NB4 (cell line): ENCODE data around the gene CD74.

Source experiments
- DNase-seq: peaks from one replicate; pipeline ENCODE4 v3.0.0; 2010; ENCODE audit warnings: low read depth
- H3K4me3 ChIP-seq: one replicate; pipeline ENCODE4 v1.5.1; 2011; ENCODE audit warnings: mild to moderate bottlenecking, low read depth, low read length, moderate library complexity
- MYC ChIP-seq: IDR thresholded peaks from 2 replicates; pipeline ENCODE4 v1.6.1; 2011; ENCODE audit warnings: low read depth, low read length
- POLR2A ChIP-seq: IDR thresholded peaks from 2 replicates; pipeline ENCODE4 v1.6.1; 2011; ENCODE audit warnings: mild to moderate bottlenecking; ENCODE audit not compliant: insufficient read length; ENCODE audit errors: extremely low read depth
- TF ChIP-seq, protein P1 (sequence below): IDR thresholded peaks from one replicate; pipeline ENCODE4 v1.5.1; 2012; ENCODE audit warnings: low read depth, low read length
- TF ChIP-seq, protein P2 (sequence below): IDR thresholded peaks from 2 replicates; pipeline ENCODE4 v1.6.1; 2011; ENCODE audit warnings: low read depth, low read length

The CD74 gene

DNA sequence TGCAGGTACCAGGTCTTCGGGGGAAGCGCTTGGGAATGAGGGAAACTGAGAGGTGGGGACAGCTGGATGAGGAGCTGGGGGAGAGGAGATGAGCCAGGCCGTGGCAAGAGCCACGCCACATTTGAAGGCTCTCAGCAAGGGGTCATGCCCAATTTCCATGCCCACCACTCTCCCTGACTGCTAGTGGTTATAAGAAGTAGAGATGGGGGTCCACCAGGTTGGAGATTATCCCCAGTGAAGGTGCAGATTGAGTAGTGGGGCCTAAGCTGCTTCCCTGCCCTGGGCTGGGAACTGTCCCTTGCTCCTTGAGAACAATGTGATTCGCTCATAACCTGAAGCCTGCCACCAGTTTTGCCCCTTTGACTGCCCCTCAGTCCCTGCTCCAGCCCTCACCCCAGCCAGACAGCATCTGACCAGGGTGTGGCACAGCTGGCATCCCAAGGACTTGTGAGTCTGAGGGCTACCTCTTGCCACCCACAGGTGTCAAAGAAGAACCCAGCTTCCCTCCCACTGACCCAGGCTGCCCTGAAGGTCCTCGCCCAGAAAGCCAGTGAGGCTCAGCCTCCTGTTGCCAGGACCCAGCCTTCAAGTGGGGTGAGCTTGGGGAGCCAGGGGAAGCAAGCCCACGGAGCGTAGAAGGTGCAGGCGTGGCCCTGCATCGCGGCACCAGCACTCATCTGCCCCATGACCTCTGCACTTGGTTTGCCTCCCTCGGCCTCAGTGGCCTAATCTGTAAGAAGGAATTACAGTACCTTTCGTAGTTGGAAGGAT lies 21.5 kb downstream of the CD74 start:
- no peak overlapping the region for H3K4me3 ChIP-seq
- TF ChIP-seq, protein P1, sequence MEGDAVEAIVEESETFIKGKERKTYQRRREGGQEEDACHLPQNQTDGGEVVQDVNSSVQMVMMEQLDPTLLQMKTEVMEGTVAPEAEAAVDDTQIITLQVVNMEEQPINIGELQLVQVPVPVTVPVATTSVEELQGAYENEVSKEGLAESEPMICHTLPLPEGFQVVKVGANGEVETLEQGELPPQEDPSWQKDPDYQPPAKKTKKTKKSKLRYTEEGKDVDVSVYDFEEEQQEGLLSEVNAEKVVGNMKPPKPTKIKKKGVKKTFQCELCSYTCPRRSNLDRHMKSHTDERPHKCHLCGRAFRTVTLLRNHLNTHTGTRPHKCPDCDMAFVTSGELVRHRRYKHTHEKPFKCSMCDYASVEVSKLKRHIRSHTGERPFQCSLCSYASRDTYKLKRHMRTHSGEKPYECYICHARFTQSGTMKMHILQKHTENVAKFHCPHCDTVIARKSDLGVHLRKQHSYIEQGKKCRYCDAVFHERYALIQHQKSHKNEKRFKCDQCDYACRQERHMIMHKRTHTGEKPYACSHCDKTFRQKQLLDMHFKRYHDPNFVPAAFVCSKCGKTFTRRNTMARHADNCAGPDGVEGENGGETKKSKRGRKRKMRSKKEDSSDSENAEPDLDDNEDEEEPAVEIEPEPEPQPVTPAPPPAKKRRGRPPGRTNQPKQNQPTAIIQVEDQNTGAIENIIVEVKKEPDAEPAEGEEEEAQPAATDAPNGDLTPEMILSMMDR, result no peak
- TF ChIP-seq MYC, result no peak
- TF ChIP-seq, protein P2, sequence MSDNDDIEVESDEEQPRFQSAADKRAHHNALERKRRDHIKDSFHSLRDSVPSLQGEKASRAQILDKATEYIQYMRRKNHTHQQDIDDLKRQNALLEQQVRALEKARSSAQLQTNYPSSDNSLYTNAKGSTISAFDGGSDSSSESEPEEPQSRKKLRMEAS, result no peak
- TF ChIP-seq POLR2A, result no peak
- DNase-seq, result no peak

DNA sequence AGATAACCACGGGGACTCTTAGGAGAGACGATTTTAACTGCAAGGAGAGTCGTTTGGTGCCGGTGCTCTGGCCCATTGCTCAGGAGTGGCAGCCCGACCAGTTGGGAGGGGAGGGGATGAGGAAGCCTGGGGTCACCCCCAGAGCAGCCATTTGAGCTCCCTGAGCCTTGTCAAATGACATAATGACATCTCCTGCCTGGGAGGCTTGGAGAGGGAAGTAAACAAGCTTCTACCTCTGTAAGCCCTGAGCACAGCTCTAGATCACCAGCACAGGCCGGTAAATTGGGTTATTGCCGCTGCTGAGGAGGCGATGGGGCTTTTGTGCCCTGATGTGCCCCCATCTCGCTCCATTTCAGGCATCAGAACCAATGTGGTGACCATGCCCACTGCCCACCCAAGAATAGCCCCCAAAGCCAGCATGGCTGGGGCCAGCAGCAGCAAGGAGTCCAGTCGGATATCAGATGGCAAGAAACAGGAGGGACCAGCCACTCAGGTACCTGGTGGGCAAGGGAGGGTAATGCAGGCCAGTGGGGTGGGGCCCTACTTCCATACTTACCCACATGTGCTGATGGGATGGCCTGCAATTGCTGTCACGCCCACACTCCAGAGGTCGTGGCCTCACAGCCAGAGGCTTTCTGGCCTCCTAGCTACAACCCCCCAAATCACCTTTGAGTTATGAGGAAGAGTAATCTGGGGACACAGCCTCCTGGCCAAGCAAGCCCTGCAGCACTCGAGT lies 23.0 kb downstream of the CD74 start:
- DNase-seq, result no peak
- H3K4me3 ChIP-seq, result no peak overlapping the region
- TF ChIP-seq MYC (no peak), POLR2A (no peak)
- TF ChIP-seq, protein P1, result no peak
- TF ChIP-seq, protein P2, result no peak

DNA sequence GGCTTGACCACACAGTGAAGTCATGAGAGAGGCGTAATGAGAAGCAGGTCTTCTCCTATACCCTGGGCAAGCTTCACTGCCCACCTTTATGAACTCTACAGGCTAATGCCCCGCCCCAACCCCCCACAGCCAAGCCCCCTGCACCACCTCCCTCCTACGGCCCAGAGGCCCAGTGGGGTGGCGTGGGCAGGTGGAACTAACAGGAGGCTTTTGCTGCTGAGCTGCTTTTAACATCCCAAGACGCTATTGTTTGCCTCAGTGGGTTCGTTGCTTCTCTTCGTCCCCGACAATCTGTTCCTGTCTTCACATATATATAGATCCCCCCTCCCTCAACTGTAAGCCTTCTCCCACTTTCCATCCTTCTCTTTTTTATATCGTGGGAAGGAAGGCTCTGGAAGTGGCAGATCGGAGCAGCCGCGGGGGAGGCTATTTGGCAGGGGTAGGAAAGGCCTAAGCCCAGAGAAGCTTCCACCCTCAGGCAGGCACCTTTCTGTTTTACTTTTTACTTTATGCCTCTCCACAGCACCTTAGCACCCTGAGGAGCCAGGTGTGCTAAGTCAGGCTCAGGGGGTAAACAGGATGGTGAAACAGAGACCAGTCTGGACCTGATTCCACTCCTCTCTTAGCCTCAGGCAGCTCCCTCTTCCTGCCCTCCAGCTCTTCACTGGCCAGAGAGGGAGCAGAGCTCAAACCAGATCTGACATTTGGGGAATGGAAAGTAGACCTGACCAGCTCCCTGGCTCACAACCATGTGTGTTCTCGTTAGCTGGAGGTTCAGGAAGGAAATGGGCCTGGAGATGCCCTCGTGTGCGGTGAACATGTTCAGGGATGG lies 26.5 kb downstream of the CD74 start:
- DNase-seq, result no peak
- no peak overlapping the region for H3K4me3 ChIP-seq
- TF ChIP-seq POLR2A (no peak), MYC (no peak)
- TF ChIP-seq, protein P2, result no peak

DNA sequence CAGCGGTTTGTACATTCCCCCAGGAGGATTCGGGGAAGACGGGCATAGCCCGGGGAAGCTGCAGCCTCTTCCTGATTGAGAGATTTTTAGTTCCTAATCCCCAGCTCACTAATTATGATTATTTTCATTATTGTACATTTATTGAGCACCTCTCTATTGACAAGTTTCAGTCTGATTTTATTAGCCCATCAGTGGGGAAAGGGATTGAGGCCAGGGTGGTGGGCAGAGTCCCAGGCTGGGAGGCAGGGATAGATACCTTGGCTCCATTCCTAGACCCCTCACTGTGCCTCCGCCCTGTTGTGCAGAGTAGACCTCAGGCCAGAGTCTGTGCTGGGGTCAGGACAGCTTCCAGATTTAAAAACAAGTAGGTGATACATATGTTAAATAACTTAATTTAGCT lies 28.0 kb downstream of the CD74 start:
- no peak overlapping the region for H3K4me3 ChIP-seq
- no peak for DNase-seq
- TF ChIP-seq, protein P2, result no peak
- no peak for TF ChIP-seq MYC
- TF ChIP-seq, protein P1, result no peak
- TF ChIP-seq POLR2A, result no peak

DNA sequence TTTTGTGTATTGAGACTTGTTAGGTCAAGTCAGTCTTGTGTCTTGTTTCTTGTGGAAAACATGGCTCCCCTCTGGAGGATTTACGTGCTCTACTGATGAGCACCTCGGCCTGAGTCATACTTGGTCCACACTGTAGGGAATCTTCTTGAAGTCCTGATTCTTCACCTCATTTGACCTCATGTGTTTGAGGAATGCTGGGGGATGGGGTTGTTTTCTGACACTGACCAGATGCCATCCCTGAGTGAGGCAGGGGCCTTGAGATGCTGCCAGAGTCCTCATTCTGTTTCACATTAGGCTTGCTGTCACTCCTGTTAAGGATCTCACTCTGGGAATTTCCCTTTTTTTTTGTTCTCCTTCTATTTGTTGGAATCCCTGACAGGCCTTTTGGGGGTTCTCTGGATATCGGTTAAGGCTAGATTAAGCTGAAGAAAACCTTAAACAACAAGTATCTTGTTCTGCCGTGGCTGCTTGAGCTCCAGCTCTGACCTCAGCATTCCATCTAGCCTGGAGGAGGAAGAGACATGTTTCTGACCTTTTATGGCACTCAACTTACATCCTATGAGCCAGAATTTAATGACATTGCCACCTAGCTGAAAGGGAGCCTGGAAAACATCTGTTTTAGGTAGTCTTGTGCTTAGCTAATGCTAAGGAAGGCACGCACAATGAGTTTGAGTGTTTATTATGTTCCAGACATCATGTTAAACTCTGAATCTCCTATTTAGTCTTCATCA lies 34.6 kb downstream of the CD74 start:
- TF ChIP-seq MYC (no peak), POLR2A (no peak)
- TF ChIP-seq, protein P2, result no peak
- TF ChIP-seq, protein P1, result no peak
- H3K4me3 ChIP-seq, result no peak overlapping the region
- DNase-seq, result no peak
